Measurements from ENCODE around the gene NRXN3. TPM values are rescaled to one million over a fixed set of nuclear protein-coding genes. Genes with fewer than 3 reads are reported as not detected.

The NRXN3 gene
- total RNA-seq, 5 donors from 2014 or later (not counting 1 experiment from before 2014, with no cell fraction given) = not detected

GRCh38 chr14:78327426-78328221, 157.5 kb downstream of the NRXN3 start:
- 60% methylated on average over 1 of the region's 7 CpGs for WGBS (ENCODE audit: insufficient coverage)

GRCh38 chr14:78329371-78329770, 159.2 kb downstream of the NRXN3 start:
- no peak for ATAC-seq (replicated peaks in 1 of 4)
- no peaks in the 10 kb centered on the region for H3K36me3 Mint-ChIP-seq
- no CpG with 5 or more reads among the region's 1 CpG for WGBS (ENCODE audit: insufficient coverage)

More at GRCh38 chr14:78327426-78328221, 157.5 kb downstream of the NRXN3 start:
- H3K9me3 Mint-ChIP-seq = peaks cover 0 to 8% (median 0%) of the 10 kb centered on the region in 3 donors
- ChIA-PET CTCF (no interaction called here), POLR2A (no interaction called here)
- no peaks in the 10 kb centered on the region for H3K4me1 Mint-ChIP-seq
- Histone ChIP-seq H3K27ac (ENCODE audit: low read length) (no peak overlapping the region), H3K4me1 (ENCODE audit: control insufficient read depth in 1 of 2, extremely low read depth in 1 of 2, insufficient read depth in 2 of 2, low read length in 2 of 2) (no peaks in the 10 kb centered on the region), H3K9me3 (no peaks in the 10 kb centered on the region), H3K36me3 (ENCODE audit: control insufficient read depth in 2 of 2, extremely low read depth in 1 of 2, insufficient read depth in 1 of 2, low read length in 1 of 2) (no peaks in the 10 kb centered on the region), H3K4me3 (ENCODE audit: control insufficient read depth in 1 of 2, extremely low read depth in 1 of 2, low read length in 1 of 2) (no peak overlapping the region), H3K27me3 (replicated peaks in 1 of 2; ENCODE audit: control insufficient read depth in 2 of 2, extremely low read depth in 1 of 2, insufficient read depth in 2 of 2, low read length in 1 of 2) (no peaks in the 10 kb centered on the region)
- DNase-seq (no peak), ATAC-seq (replicated peaks in 1 of 4) (no peak)
- H3K27me3 Mint-ChIP-seq = peaks cover 0 to 21% of the 10 kb centered on the region in 2 donors
- H3K27ac Mint-ChIP-seq = no peak overlapping the region
- H3K36me3 Mint-ChIP-seq = no peaks in the 10 kb centered on the region
- H3K4me3 Mint-ChIP-seq = no peak overlapping the region

GRCh38 chr14:78335531-78335930, 165.4 kb downstream of the NRXN3 start:
- POLR2A ChIA-PET = no interaction called here
- Histone ChIP-seq H3K27me3 (replicated peaks in 1 of 2; ENCODE audit: control insufficient read depth in 2 of 2, extremely low read depth in 1 of 2, insufficient read depth in 2 of 2, low read length in 1 of 2) (no peaks in the 10 kb centered on the region), H3K36me3 (ENCODE audit: control insufficient read depth in 2 of 2, extremely low read depth in 1 of 2, insufficient read depth in 1 of 2, low read length in 1 of 2) (no peaks in the 10 kb centered on the region), H3K9me3 (no peaks in the 10 kb centered on the region), H3K27ac (ENCODE audit: low read length) (no peak overlapping the region), H3K4me1 (ENCODE audit: control insufficient read depth in 1 of 2, extremely low read depth in 1 of 2, insufficient read depth in 2 of 2, low read length in 2 of 2) (no peaks in the 10 kb centered on the region), H3K4me3 (ENCODE audit: control insufficient read depth in 1 of 2, extremely low read depth in 1 of 2, low read length in 1 of 2) (no peak overlapping the region)
- CTCF ChIA-PET = no interaction called here
- 17% methylated on average over 1 of the region's 2 CpGs for WGBS (ENCODE audit: insufficient coverage)
- no peak overlapping the region for H3K4me3 Mint-ChIP-seq
- no peaks in the 10 kb centered on the region for H3K36me3 Mint-ChIP-seq
- no peaks in the 10 kb centered on the region for H3K4me1 Mint-ChIP-seq
- no peak for DNase-seq
- H3K27me3 Mint-ChIP-seq = peaks cover 1 to 7% of the 10 kb centered on the region in 2 donors
- H3K9me3 Mint-ChIP-seq = peaks cover 0 to 7% (median 0%) of the 10 kb centered on the region in 3 donors
- no peak for ATAC-seq (replicated peaks in 1 of 4)
- H3K27ac Mint-ChIP-seq = no peak overlapping the region

More at GRCh38 chr14:78329371-78329770, 159.2 kb downstream of the NRXN3 start:
- H3K9me3 ChIP-seq = no peaks in the 10 kb centered on the region
- Mint-ChIP-seq H3K4me3 (no peak overlapping the region), H3K27me3 (peaks cover 0 to 12% of the 10 kb centered on the region in 2 donors), H3K9me3 (peaks cover 0 to 12% (median 0%) of the 10 kb centered on the region in 3 donors), H3K4me1 (no peaks in the 10 kb centered on the region), H3K27ac (no peak overlapping the region)
- CTCF ChIA-PET = no interaction called here
- no peak overlapping the region for H3K4me3 ChIP-seq (ENCODE audit: control insufficient read depth in 1 of 2, extremely low read depth in 1 of 2, low read length in 1 of 2)
- no peaks in the 10 kb centered on the region for H3K27me3 ChIP-seq (replicated peaks in 1 of 2; ENCODE audit: control insufficient read depth in 2 of 2, extremely low read depth in 1 of 2, insufficient read depth in 2 of 2, low read length in 1 of 2)
- no peak for DNase-seq
- H3K4me1 ChIP-seq (ENCODE audit: control insufficient read depth in 1 of 2, extremely low read depth in 1 of 2, insufficient read depth in 2 of 2, low read length in 2 of 2) = no peaks in the 10 kb centered on the region
- H3K36me3 ChIP-seq (ENCODE audit: control insufficient read depth in 2 of 2, extremely low read depth in 1 of 2, insufficient read depth in 1 of 2, low read length in 1 of 2) = no peaks in the 10 kb centered on the region
- H3K27ac ChIP-seq (ENCODE audit: low read length) = no peak overlapping the region
- POLR2A ChIA-PET = no interaction called here

- CTCF ChIA-PET = no interaction called here
- Histone ChIP-seq H3K9me3 (no peaks in the 10 kb centered on the region), H3K27me3 (replicated peaks in 1 of 2; ENCODE audit: control insufficient read depth in 2 of 2, extremely low read depth in 1 of 2, insufficient read depth in 2 of 2, low read length in 1 of 2) (no peaks in the 10 kb centered on the region), H3K4me1 (ENCODE audit: control insufficient read depth in 1 of 2, extremely low read depth in 1 of 2, insufficient read depth in 2 of 2, low read length in 2 of 2) (no peaks in the 10 kb centered on the region), H3K36me3 (ENCODE audit: control insufficient read depth in 2 of 2, extremely low read depth in 1 of 2, insufficient read depth in 1 of 2, low read length in 1 of 2) (no peaks in the 10 kb centered on the region), H3K27ac (ENCODE audit: low read length) (no peak overlapping the region), H3K4me3 (ENCODE audit: control insufficient read depth in 1 of 2, extremely low read depth in 1 of 2, low read length in 1 of 2) (no peak overlapping the region)
- Mint-ChIP-seq H3K27ac (no peak overlapping the region), H3K4me3 (no peak overlapping the region), H3K36me3 (no peaks in the 10 kb centered on the region), H3K27me3 (peaks cover 1 to 5% of the 10 kb centered on the region in 2 donors), H3K9me3 (no peaks in the 10 kb centered on the region), H3K4me1 (no peaks in the 10 kb centered on the region)
- ATAC-seq (replicated peaks in 1 of 4) = no peak
- no peak for DNase-seq
- WGBS (ENCODE audit: insufficient coverage) = no CpG with 5 or more reads among the region's 3 CpGs
- POLR2A ChIA-PET = no interaction called here
These were observed 170.1 kb downstream of the NRXN3 start for GRCh38 chr14:78340250-78340649.

GRCh38 chr14:78341827-78342389, 171.7 kb downstream of the NRXN3 start:
- POLR2A ChIA-PET = no interaction called here
- no peaks in the 10 kb centered on the region for H3K9me3 Mint-ChIP-seq
- no peaks in the 10 kb centered on the region for H3K9me3 ChIP-seq

GRCh38 chr14:78342879-78343278, 172.7 kb downstream of the NRXN3 start:
- Mint-ChIP-seq H3K27me3 (no peaks in the 10 kb centered on the region), H3K36me3 (no peaks in the 10 kb centered on the region), H3K9me3 (no peaks in the 10 kb centered on the region), H3K4me3 (no peak overlapping the region), H3K4me1 (no peaks in the 10 kb centered on the region), H3K27ac (no peak overlapping the region)
- 100% methylated on average over 1 of the region's 1 CpG for WGBS (ENCODE audit: insufficient coverage)
- ATAC-seq (replicated peaks in 1 of 4) = no peak
- no peak overlapping the region for H3K4me3 ChIP-seq (ENCODE audit: control insufficient read depth in 1 of 2, extremely low read depth in 1 of 2, low read length in 1 of 2)
- no peaks in the 10 kb centered on the region for H3K9me3 ChIP-seq
- ChIA-PET POLR2A (no interaction called here), CTCF (no interaction called here)
- no peak for DNase-seq
- H3K36me3 ChIP-seq (ENCODE audit: control insufficient read depth in 2 of 2, extremely low read depth in 1 of 2, insufficient read depth in 1 of 2, low read length in 1 of 2) = no peaks in the 10 kb centered on the region
- no peak overlapping the region for H3K27ac ChIP-seq (ENCODE audit: low read length)
- no peaks in the 10 kb centered on the region for H3K27me3 ChIP-seq (replicated peaks in 1 of 2; ENCODE audit: control insufficient read depth in 2 of 2, extremely low read depth in 1 of 2, insufficient read depth in 2 of 2, low read length in 1 of 2)
- no peaks in the 10 kb centered on the region for H3K4me1 ChIP-seq (ENCODE audit: control insufficient read depth in 1 of 2, extremely low read depth in 1 of 2, insufficient read depth in 2 of 2, low read length in 2 of 2)

More at GRCh38 chr14:78341827-78342389, 171.7 kb downstream of the NRXN3 start:
- no peak overlapping the region for H3K27ac ChIP-seq (ENCODE audit: low read length)
- no peaks in the 10 kb centered on the region for H3K36me3 ChIP-seq (ENCODE audit: control insufficient read depth in 2 of 2, extremely low read depth in 1 of 2, insufficient read depth in 1 of 2, low read length in 1 of 2)
- H3K36me3 Mint-ChIP-seq = no peaks in the 10 kb centered on the region
- no peak overlapping the region for H3K4me3 ChIP-seq (ENCODE audit: control insufficient read depth in 1 of 2, extremely low read depth in 1 of 2, low read length in 1 of 2)
- 100% methylated on average over 1 of the region's 3 CpGs for WGBS (ENCODE audit: insufficient coverage)
- no peaks in the 10 kb centered on the region for H3K27me3 ChIP-seq (replicated peaks in 1 of 2; ENCODE audit: control insufficient read depth in 2 of 2, extremely low read depth in 1 of 2, insufficient read depth in 2 of 2, low read length in 1 of 2)
- no peak for DNase-seq
- no peaks in the 10 kb centered on the region for H3K4me1 Mint-ChIP-seq
- CTCF ChIA-PET = no interaction called here
- no peak overlapping the region for H3K4me3 Mint-ChIP-seq
- H3K27ac Mint-ChIP-seq = no peak overlapping the region
- no peak for ATAC-seq (replicated peaks in 1 of 4)
- H3K27me3 Mint-ChIP-seq = peaks cover 1 to 5% of the 10 kb centered on the region in 2 donors
- H3K4me1 ChIP-seq (ENCODE audit: control insufficient read depth in 1 of 2, extremely low read depth in 1 of 2, insufficient read depth in 2 of 2, low read length in 2 of 2) = no peaks in the 10 kb centered on the region
